KMS-11 (cell line): Measurements from ENCODE around the gene PDE6A.

ENCODE experiments used
- H2AFZ ChIP-seq: fragments of 200-600 bp; sonication (generic); 2 replicates; pipeline ENCODE4 v1.6.1; 2016; ENCODE audit warnings: antibody characterized with exemption, mixed run types, low read depth
- H3K27ac ChIP-seq: fragments of 200-600 bp; sonication (generic); 2 replicates; pipeline ENCODE4 v1.6.1; 2016; ENCODE audit warnings: mild to moderate bottlenecking, mixed run types
- H3K27me3 ChIP-seq: fragments of 200-600 bp; sonication (generic); 2 replicates; pipeline ENCODE4 v1.6.1; 2017; ENCODE audit warnings: mild to moderate bottlenecking, low read depth, mixed run types, moderate library complexity; ENCODE audit not compliant: insufficient read depth
- H3K36me3 ChIP-seq: fragments of 200-600 bp; sonication (generic); 2 replicates; pipeline ENCODE4 v1.6.1; 2017; ENCODE audit warnings: mild to moderate bottlenecking, mixed run types; ENCODE audit not compliant: insufficient read depth
- H3K4me1 ChIP-seq: fragments of 200-600 bp; sonication (generic); 2 replicates; pipeline ENCODE4 v1.6.1; 2016; ENCODE audit warnings: mild to moderate bottlenecking, low read depth, mixed run types; ENCODE audit not compliant: poor library complexity, severe bottlenecking
- H3K4me2 ChIP-seq: fragments of 200-600 bp; sonication (generic); 2 replicates; pipeline ENCODE4 v1.7.0; 2016; ENCODE audit warnings: mild to moderate bottlenecking, mixed run types
- H3K4me3 ChIP-seq: fragments of 200-600 bp; sonication (generic); IDR thresholded peaks from 2 replicates; pipeline ENCODE4 v1.6.1; 2017; ENCODE audit warnings: low read depth, low read length, mixed read lengths; ENCODE audit not compliant: insufficient read depth
- H3K79me2 ChIP-seq: fragments of 200-600 bp; sonication (generic); 2 replicates; pipeline ENCODE4 v1.6.1; 2016; ENCODE audit warnings: low read depth, mixed run types; ENCODE audit not compliant: insufficient read depth
- H3K9ac ChIP-seq: fragments of 200-600 bp; sonication (generic); 2 replicates; pipeline ENCODE4 v1.6.1; 2016; ENCODE audit warnings: mild to moderate bottlenecking, mixed run types
- H4K20me1 ChIP-seq: fragments of 200-600 bp; sonication (generic); 2 replicates; pipeline ENCODE4 v1.6.1; 2016; ENCODE audit warnings: mild to moderate bottlenecking, mixed run types; ENCODE audit not compliant: insufficient read depth
- CTCF ChIP-seq: fragments of 200-600 bp; sonication (generic); conservative IDR thresholded peaks from 2 replicates; pipeline ENCODE4 v1.6.1; 2017; ENCODE audit warnings: low read depth, mild to moderate bottlenecking, antibody characterized with exemption, low read length, moderate library complexity, mixed read lengths

Gene PDE6A

GRCh38 chr5:149855366-149855765 is 89.2 kb downstream of the PDE6A start:
- H4K20me1 ChIP-seq = no peaks in the 10 kb centered on the region
- H2AFZ ChIP-seq = no peak overlapping the region
- H3K4me3 ChIP-seq = no peak overlapping the region
- no peaks in the 10 kb centered on the region for H3K79me2 ChIP-seq
- H3K9ac ChIP-seq = no peak overlapping the region
- no peak for TF ChIP-seq CTCF
- no peak overlapping the region for H3K4me2 ChIP-seq
- H3K36me3 ChIP-seq = no peaks in the 10 kb centered on the region
- no peak overlapping the region for H3K27ac ChIP-seq
- no peaks in the 10 kb centered on the region for H3K4me1 ChIP-seq
- H3K27me3 ChIP-seq = no peaks in the 10 kb centered on the region

GRCh38 chr5:149854866-149855265 is 89.7 kb downstream of the PDE6A start:
- no peak for TF ChIP-seq CTCF
- Histone ChIP-seq H3K27ac (no peak overlapping the region), H4K20me1 (no peaks in the 10 kb centered on the region), H3K9ac (no peak overlapping the region), H3K79me2 (no peaks in the 10 kb centered on the region), H3K4me3 (no peak overlapping the region), H3K4me1 (no peaks in the 10 kb centered on the region), H3K36me3 (no peaks in the 10 kb centered on the region), H3K4me2 (no peak overlapping the region), H2AFZ (no peak overlapping the region), H3K27me3 (no peaks in the 10 kb centered on the region)

GRCh38 chr5:149853701-149854100 is 90.9 kb downstream of the PDE6A start:
- H3K27me3 ChIP-seq = no peaks in the 10 kb centered on the region

GRCh38 chr5:149853331-149853648 is 91.3 kb downstream of the PDE6A start:
- Histone ChIP-seq H3K36me3 (no peaks in the 10 kb centered on the region), H3K27ac (no peak overlapping the region), H3K79me2 (no peaks in the 10 kb centered on the region), H2AFZ (no peak overlapping the region), H3K4me3 (no peak overlapping the region), H3K4me2 (no peak overlapping the region), H3K4me1 (no peaks in the 10 kb centered on the region), H4K20me1 (no peaks in the 10 kb centered on the region), H3K27me3 (no peaks in the 10 kb centered on the region), H3K9ac (no peak overlapping the region)
- TF ChIP-seq CTCF = peak; percentile 5

More at GRCh38 chr5:149853701-149854100, 90.9 kb downstream of the PDE6A start:
- Histone ChIP-seq H2AFZ (no peak overlapping the region), H4K20me1 (no peaks in the 10 kb centered on the region), H3K4me2 (no peak overlapping the region), H3K4me1 (no peaks in the 10 kb centered on the region), H3K27ac (no peak overlapping the region), H3K4me3 (no peak overlapping the region), H3K79me2 (no peaks in the 10 kb centered on the region), H3K9ac (no peak overlapping the region), H3K36me3 (no peaks in the 10 kb centered on the region)
- no peak for TF ChIP-seq CTCF
